HepG2 (cell line): ENCODE measurements around the gene CCDC142. TPM values are rescaled to one million over a fixed set of nuclear protein-coding genes. Genes with fewer than 3 reads are reported as not detected.

ENCODE experiments used
- AKAP8 ChIP-seq: sonication (generic); formaldehyde crosslinking; IDR thresholded peaks from 2 replicates; pipeline ENCODE4 v1.5.1; 2020; ENCODE audit warnings: mild to moderate bottlenecking, missing genetic modification reagents
- GMEB1 ChIP-seq: sonication (generic); formaldehyde crosslinking; IDR thresholded peaks from 2 replicates; pipeline ENCODE4 v1.5.1; 2020; ENCODE audit warnings: missing genetic modification reagents, mild to moderate bottlenecking, borderline replicate concordance
- IRF9 ChIP-seq: sonication (generic); formaldehyde crosslinking; IDR thresholded peaks from 2 replicates; pipeline ENCODE4 v1.8.0; 2022; ENCODE audit warnings: missing genetic modification reagents, mild to moderate bottlenecking, borderline replicate concordance
- KMT2A ChIP-seq: sonication (generic); formaldehyde crosslinking; IDR thresholded peaks from 2 replicates; pipeline ENCODE4 v1.4.0; 2020; ENCODE audit warnings: missing genetic modification reagents
- MBD4 ChIP-seq: IDR thresholded peaks from 2 replicates; pipeline ENCODE4 v1.6.1; 2012; ENCODE audit warnings: low read length, inconsistent platforms, borderline replicate concordance
- MIER2 ChIP-seq: IDR thresholded peaks from 2 replicates; pipeline ENCODE4 v1.6.1; 2016; ENCODE audit warnings: missing biosample characterization, missing genetic modification reagents
- MLXIP ChIP-seq: sonication (generic); formaldehyde crosslinking; IDR thresholded peaks from 2 replicates; pipeline ENCODE4 v1.9.0; 2021; ENCODE audit warnings: missing genetic modification reagents, borderline replicate concordance
- RFXAP ChIP-seq: sonication (generic); formaldehyde crosslinking; IDR thresholded peaks from 2 replicates; pipeline ENCODE4 v1.4.0; 2020; ENCODE audit warnings: missing genetic modification reagents, borderline replicate concordance
- TEF ChIP-seq: sonication (generic); formaldehyde crosslinking; IDR thresholded peaks from 2 replicates; pipeline ENCODE4 v1.5.0; 2020; ENCODE audit warnings: missing genetic modification reagents
- ZNF17 ChIP-seq: sonication (generic); formaldehyde crosslinking; IDR thresholded peaks from 2 replicates; pipeline ENCODE4 v1.5.0; 2020; ENCODE audit warnings: mild to moderate bottlenecking, missing genetic modification reagents
- ZNF280D ChIP-seq: sonication (generic); formaldehyde crosslinking; IDR thresholded peaks from 2 replicates; pipeline ENCODE4 v1.5.1; 2020; ENCODE audit warnings: mild to moderate bottlenecking, missing genetic modification reagents
- ZNF326 ChIP-seq: sonication (generic); formaldehyde crosslinking; IDR thresholded peaks from 2 replicates; pipeline ENCODE4 v1.4.0; 2020; ENCODE audit warnings: missing genetic modification reagents, borderline replicate concordance
- ZNF607 ChIP-seq: sonication (generic); formaldehyde crosslinking; IDR thresholded peaks from 2 replicates; pipeline ENCODE4 v1.5.1; 2020; ENCODE audit warnings: missing genetic modification reagents, mild to moderate bottlenecking, borderline replicate concordance
- polyA plus RNA-seq, 8 experiments: library from polyadenylated mRNA; depleted of rRNA in 3 of 8; stranded (reverse) in 7 of 8; unstranded in 1 of 8; fragments of >200 nt; fragmentation: Illumina TruSeq in 4 of 8; extraction: Trizol in 4 of 8; gene quantifications; 2 replicates each; pipeline versions ENCODE4 v1.2.1 to v1.2.3, GENCODE V29; 2011 to 2016; ENCODE audit warnings: low read depth in 4 of 8, missing spikeins in 1 of 8, mixed read lengths in 1 of 8; ENCODE audit not compliant: insufficient read depth in 1 of 8
- total RNA-seq, 5 experiments: library from RNA; depleted of rRNA; stranded (reverse); fragments of >200 nt; fragmentation: Illumina TruSeq; extraction: Trizol; gene quantifications; 2 replicates each; pipeline ENCODE4 v1.2.3, GENCODE V29; 2016; ENCODE audit warnings: low read depth in 1 of 5

The CCDC142 gene
- total and polyA plus RNA-seq, 2 of the 13 experiments (the other 11 are each of a cell fraction or from before 2014, with no cell fraction given) = 14.7 to 30.4 TPM

- TF ChIP-seq IRF9 (CRISPR knock-in tag) (no peak), TEF (CRISPR knock-in tag) (no peak), MIER2 (no peak), ZNF280D (CRISPR knock-in tag) (no peak), ZNF326 (CRISPR knock-in tag) (no peak), KMT2A (CRISPR knock-in tag) (no peak), MLXIP (CRISPR knock-in tag) (no peak), AKAP8 (CRISPR knock-in tag) (peak; percentile 8; the same call in 1 of the 2 replicates), MBD4 (no peak), ZNF17 (CRISPR knock-in tag) (no peak), ZNF607 (CRISPR knock-in tag) (no peak), GMEB1 (CRISPR knock-in tag) (peak; percentile 36; the same call in 1 of the 2 replicates), RFXAP (CRISPR knock-in tag) (peak; percentile 99)
Observed at GRCh38 chr2:74458132-74458937, 24.5 kb downstream of the CCDC142 start, which contains the start of gene WBP1 (continued).
